ENCODE measurements around the gene CARS2. TPM values are rescaled to one million over a fixed set of nuclear protein-coding genes. Genes with fewer than 3 reads are reported as not detected.

CARS2 gene
- total RNA-seq, 1 experiment from 2014 or later, result 70.9 TPM

GRCh38 chr13:110651271-110651670, 54.6 kb downstream of the CARS2 start:
- intact Hi-C loops (cut with micrococcal nuclease), result no loop called here
- no peak for ATAC-seq
- POLR2A ChIA-PET (ENCODE audit: unreplicated experiment), result no interaction called here

GRCh38 chr13:110650436-110650835, 55.5 kb downstream of the CARS2 start:
- TF ChIP-seq EZH2phosphoT487 (IDR thresholded peaks at IDR 0.05; ENCODE audit: borderline replicate concordance, low read length) (no peak), EZH2 (IDR thresholded peaks at IDR 0.05; ENCODE audit: low read length, unreplicated experiment) (no peak), CTCF (conservative IDR thresholded peaks at IDR 0.05; ENCODE audit: low read depth, low read length) (no peak)
- no peaks in the 10 kb centered on the region for H3K79me2 ChIP-seq (ENCODE audit: low read length)
- H3K9me2 ChIP-seq (replicated peaks; ENCODE audit: low read length), result no peaks in the 10 kb centered on the region
- ATAC-seq (no peak), DNase-seq (no peak)
- ChIA-PET CTCF (no interaction called here), POLR2A (ENCODE audit: unreplicated experiment) (no interaction called here)
- no peak overlapping the region for H3K27ac ChIP-seq (ENCODE audit: low read length)
- no peak overlapping the region for H3K9ac ChIP-seq (ENCODE audit: low read length)
- H2AFZ ChIP-seq (ENCODE audit: low read length), result no peak overlapping the region
- BruUV-seq (replicated peaks), result no TSS peak
- no peak overlapping the region for H3K4me3 ChIP-seq (ENCODE audit: low read length)
- H3F3A ChIP-seq (ENCODE audit: low read length, unreplicated experiment), result no peaks in the 10 kb centered on the region
- H3K36me3 ChIP-seq (ENCODE audit: low read depth, low read length), result no peaks in the 10 kb centered on the region
- H3K9me3 ChIP-seq (ENCODE audit: low read length), result no peaks in the 10 kb centered on the region
- no peak overlapping the region for H3K4me2 ChIP-seq (ENCODE audit: low read length)
- no peaks in the 10 kb centered on the region for H3K4me1 ChIP-seq (ENCODE audit: insufficient read depth, low read length)
- no peaks in the 10 kb centered on the region for H3K27me3 ChIP-seq (ENCODE audit: low read length)
- intact Hi-C loops (cut with micrococcal nuclease), result no loop called here
- no peaks in the 10 kb centered on the region for H4K20me1 ChIP-seq (ENCODE audit: low read length)

More at GRCh38 chr13:110651271-110651670, 54.6 kb downstream of the CARS2 start:
- Histone ChIP-seq H4K20me1 (ENCODE audit: low read length) (no peaks in the 10 kb centered on the region), H3K27ac (ENCODE audit: low read length) (no peak overlapping the region), H2AFZ (ENCODE audit: low read length) (no peak overlapping the region), H3F3A (ENCODE audit: low read length, unreplicated experiment) (no peaks in the 10 kb centered on the region), H3K4me3 (ENCODE audit: low read length) (no peak overlapping the region), H3K36me3 (ENCODE audit: low read depth, low read length) (no peaks in the 10 kb centered on the region), H3K9me3 (ENCODE audit: low read length) (no peaks in the 10 kb centered on the region), H3K79me2 (ENCODE audit: low read length) (no peaks in the 10 kb centered on the region), H3K27me3 (ENCODE audit: low read length) (no peaks in the 10 kb centered on the region), H3K9me2 (replicated peaks; ENCODE audit: low read length) (no peaks in the 10 kb centered on the region), H3K4me1 (ENCODE audit: insufficient read depth, low read length) (no peaks in the 10 kb centered on the region), H3K9ac (ENCODE audit: low read length) (no peak overlapping the region), H3K4me2 (ENCODE audit: low read length) (no peak overlapping the region)
- no peak for DNase-seq
- CTCF ChIA-PET, result no interaction called here
- no TSS peak for BruUV-seq (replicated peaks)
- TF ChIP-seq CTCF (conservative IDR thresholded peaks at IDR 0.05; ENCODE audit: low read depth, low read length) (no peak), EZH2 (IDR thresholded peaks at IDR 0.05; ENCODE audit: low read length, unreplicated experiment) (no peak), EZH2phosphoT487 (IDR thresholded peaks at IDR 0.05; ENCODE audit: borderline replicate concordance, low read length) (no peak)

- Histone ChIP-seq H3F3A (ENCODE audit: low read length, unreplicated experiment) (no peaks in the 10 kb centered on the region), H3K4me3 (ENCODE audit: low read length) (no peak overlapping the region), H2AFZ (ENCODE audit: low read length) (no peak overlapping the region), H3K9me3 (ENCODE audit: low read length) (no peaks in the 10 kb centered on the region), H3K36me3 (ENCODE audit: low read depth, low read length) (no peaks in the 10 kb centered on the region), H3K9ac (ENCODE audit: low read length) (no peak overlapping the region), H3K4me2 (ENCODE audit: low read length) (no peak overlapping the region), H3K4me1 (ENCODE audit: insufficient read depth, low read length) (no peaks in the 10 kb centered on the region), H3K79me2 (ENCODE audit: low read length) (no peaks in the 10 kb centered on the region), H4K20me1 (ENCODE audit: low read length) (no peaks in the 10 kb centered on the region), H3K27me3 (ENCODE audit: low read length) (no peaks in the 10 kb centered on the region), H3K9me2 (replicated peaks; ENCODE audit: low read length) (no peaks in the 10 kb centered on the region), H3K27ac (ENCODE audit: low read length) (no peak overlapping the region)
- CTCF ChIA-PET, result no interaction called here
- intact Hi-C loops (cut with micrococcal nuclease), result no loop called here
- no peak for TF ChIP-seq EZH2 (IDR thresholded peaks at IDR 0.05; ENCODE audit: low read length, unreplicated experiment)
- TF ChIP-seq EZH2phosphoT487 (IDR thresholded peaks at IDR 0.05; ENCODE audit: borderline replicate concordance, low read length), result no peak
- TF ChIP-seq CTCF (conservative IDR thresholded peaks at IDR 0.05; ENCODE audit: low read depth, low read length), result no peak
- ATAC-seq (no peak), DNase-seq (no peak)
- POLR2A ChIA-PET (ENCODE audit: unreplicated experiment), result no interaction called here
- no TSS peak for BruUV-seq (replicated peaks)
Observed at GRCh38 chr13:110649551-110649950, 56.4 kb downstream of the CARS2 start.
